Activated CD4-positive, alpha-beta T cell treated with anti-CD3 and anti-CD28 coated beads, Interleukin-2, amount 50 U/mL, for 16 hours (primary cell): Measurements from ENCODE around the gene SIM2.

Experiments used
- DNase-seq: peaks from one replicate; pipeline ENCODE4 v3.0.0-alpha.2; 2020

The SIM2 gene

DNA sequence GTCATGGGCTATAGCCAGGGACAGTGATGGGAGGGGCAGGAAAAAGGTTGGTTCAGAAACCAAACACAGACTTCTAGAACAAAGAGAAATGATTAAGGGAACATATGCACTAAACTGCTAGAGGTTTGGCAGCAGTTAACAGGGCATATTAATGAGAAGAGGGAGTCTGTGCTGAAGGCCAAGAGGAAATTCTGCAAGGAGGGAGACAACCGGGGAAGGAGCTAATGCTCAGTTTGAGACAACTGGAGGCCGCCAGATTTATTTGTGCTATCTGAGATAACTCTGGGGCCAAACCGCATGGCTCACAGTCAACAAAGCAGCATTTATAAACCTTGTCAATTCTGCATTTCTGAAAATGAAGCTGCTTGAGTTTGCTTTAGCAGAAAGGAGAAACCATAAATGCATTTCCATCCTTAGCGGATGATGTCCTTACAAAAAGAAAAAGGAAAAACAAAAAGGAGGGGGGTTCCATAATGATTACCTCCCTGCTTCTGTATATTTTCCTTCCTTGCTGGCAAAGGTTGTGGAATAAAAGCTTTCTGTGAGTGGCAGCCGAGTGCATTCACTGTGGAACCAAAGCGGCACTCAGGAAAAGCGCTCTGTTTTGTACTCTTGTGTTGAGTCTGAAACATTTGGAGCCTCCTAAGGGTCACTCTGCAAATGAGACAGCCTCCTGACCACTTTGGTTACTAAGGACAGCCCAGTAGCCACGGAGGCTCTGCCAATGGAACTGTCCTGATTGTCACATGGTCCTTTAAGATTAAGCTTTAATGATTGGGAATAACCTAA, 70.3 kb downstream of the SIM2 start:
- no peak for DNase-seq

GRCh38 chr21:36773117-36773516, 74.2 kb downstream of the SIM2 start:
- DNase-seq: no peak

GRCh38 chr21:36773995-36774394, 75.1 kb downstream of the SIM2 start:
- no peak for DNase-seq

- DNase-seq: no peak
These were observed 78.2 kb downstream of the SIM2 start for GRCh38 chr21:36776981-36777617.

DNA sequence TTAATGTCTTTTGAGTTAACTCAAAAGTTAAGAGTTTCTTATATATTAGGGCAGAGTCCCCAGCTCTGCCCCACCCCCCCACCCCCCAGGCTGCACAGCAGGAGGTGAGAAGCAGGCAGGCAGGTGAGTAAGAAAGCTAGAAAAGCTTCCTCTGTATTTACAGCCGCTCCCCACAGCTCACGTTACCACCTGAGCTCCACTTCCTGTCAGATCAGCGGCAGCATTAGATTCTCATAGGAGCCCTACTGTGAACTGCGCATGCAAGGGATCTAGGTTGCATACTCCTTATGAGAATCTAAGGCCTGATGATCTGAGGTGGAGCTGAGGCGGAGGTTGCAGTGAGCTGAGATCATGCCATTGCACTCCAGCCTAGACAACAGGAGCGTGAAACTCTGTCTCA, 81.9 kb downstream of the SIM2 start:
- no peak for DNase-seq

DNA sequence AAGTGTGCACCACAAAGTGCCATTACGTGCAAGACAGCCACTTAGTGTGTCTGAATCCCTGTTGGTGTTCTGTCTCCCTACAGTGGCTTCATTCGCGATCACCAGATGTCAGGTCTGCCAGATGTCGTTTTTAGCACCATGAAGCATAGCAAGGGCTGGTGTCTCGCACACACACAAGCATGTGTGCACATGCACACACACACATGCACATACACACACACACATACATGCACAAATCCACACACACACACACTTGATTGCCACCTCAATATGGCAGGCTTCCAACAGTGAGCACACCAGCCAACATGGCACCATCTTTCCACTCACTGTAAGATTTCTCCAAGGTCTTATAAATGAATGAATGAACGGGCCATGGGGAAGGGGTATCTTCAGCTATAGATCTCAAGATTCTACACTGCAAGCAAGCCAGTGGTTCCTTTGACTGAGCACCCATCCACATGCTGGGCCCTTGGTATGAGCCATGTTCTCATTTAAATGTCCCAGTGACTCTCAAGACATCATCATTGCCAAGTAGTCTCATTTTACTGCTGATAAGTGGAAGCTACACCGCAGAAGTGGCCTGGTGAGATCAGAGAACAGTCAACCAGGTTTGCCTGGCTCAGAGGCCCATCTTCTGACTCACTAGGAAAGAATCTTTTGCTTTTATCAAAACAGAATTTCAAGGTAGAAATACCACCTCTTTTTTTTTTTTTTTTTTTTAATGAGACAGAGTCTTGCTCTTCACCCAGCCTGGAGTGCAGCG, 84.9 kb downstream of the SIM2 start:
- DNase-seq: no peak

DNA sequence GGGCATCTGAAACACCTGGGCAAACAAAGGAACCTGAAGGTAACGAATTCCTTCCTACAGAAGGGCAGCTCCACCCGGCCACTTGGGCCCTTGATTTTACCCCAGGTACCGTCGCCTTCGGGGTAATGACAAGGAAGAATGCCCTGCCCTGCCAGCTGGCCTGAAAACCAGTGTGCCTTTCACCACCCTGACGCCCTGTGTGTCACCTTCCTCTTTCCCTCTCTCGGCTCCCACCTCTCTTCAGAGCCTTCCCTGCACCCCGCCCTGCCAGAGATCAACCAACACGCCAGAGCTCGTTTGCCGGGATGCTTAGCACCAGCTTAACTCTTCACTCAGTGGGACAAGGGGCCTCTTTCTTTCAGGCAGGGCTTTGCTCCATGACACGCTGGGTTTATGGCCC, 86.0 kb downstream of the SIM2 start:
- DNase-seq: no peak

DNA sequence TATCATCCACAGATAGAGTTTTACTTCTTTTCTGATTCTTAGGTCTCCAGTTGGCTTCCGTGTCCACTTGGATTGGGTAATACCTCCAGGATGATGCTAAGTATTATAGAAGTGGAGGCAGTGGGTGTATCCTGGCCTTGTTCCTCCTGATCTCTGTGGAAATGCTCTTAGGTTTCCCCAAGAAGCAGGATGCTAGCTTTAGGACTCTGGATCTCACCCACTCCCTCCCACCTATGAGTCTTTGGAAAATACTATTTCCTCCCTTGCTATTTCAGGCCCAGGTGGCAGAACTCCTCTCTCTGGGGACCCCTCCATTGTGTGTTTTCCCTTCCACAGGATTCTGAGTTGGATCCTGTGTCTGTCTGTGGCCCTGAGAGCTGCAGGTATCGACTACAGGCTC, 86.7 kb downstream of the SIM2 start:
- DNase-seq: no peak

GRCh38 chr21:36786186-36786585, 87.3 kb downstream of the SIM2 start:
- DNase-seq: no peak

- DNase-seq: no peak
These were observed 89.3 kb downstream of the SIM2 start for GRCh38 chr21:36788120-36788638.

DNA sequence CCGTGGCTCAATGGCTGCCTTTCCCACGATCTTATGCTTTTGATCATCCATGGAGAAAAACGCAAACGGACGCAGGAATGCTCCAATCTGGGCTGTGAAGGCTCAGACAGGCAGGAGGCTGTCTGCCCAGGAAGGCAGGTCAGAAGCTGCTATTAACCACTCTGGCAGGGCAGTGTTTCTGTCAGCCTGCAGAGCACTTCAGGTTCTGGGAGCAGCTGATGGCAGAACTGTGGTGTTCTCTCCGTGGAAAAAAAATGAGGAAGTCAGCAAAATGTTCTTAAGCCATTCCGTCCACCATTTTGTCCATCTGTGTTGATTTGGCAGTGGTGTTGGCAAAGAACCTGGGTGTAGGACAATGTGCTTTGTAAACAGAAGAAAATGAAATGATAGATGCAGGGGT, 91.7 kb downstream of the SIM2 start:
- no peak for DNase-seq

DNA sequence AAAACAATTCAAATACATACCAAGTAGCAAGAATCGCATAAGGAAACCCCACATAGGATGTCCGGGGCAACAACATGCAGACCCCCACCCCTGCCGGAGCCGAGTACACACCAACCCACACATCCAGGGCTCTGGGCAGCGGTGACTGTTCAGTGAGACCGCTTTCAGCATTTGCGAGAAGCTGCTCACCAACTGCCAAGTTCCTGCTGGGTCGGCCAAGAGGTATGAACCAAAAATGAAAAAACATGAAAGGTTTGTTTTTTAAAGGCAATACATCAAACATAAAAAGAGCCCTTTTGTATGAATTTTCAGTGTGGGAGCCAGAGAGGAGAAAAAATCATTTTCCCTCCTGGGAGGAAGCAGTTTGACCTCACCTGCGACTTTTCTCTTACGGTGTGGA, 92.3 kb downstream of the SIM2 start:
- DNase-seq: no peak

DNA sequence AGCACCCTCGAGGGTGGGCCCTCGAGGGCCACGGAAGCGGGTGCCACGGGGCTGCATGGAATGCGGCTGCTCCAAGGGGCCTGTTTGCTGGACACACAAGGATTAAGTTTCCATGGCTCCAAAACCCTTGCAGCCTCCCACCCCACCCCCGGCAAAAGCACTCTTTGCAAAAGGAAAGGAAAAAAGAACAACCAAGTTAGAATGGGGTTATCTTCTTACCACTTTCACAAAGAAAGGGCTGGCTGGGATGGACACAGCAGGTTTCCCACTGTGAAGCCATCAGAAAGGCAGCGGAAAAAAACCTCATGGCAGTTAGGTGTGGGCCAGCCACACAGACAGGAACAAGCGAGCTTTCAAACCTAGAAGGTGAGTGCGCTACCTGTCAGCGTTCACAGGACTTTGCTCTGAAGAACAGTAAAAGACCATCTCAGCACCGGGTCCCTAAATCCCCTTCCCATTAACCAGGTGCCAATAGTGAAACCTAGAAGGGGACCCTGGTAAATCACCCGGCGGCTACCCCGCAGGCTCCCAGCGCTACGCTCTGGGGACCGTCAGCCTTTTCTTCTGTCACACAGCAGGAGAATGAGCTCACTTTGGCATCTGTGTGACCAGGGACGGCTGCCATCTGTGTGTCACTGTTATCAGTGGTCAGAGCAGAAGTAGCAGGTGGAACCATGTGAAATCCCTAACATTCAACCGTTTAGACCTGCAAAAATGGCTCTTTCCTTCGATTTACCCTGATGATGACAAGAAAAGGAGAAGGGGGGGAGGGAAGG, 93.0 kb downstream of the SIM2 start:
- DNase-seq: no peak

- no peak for DNase-seq
These were observed 93.6 kb downstream of the SIM2 start for GRCh38 chr21:36792505-36792967.

GRCh38 chr21:36796070-36796469, 97.2 kb downstream of the SIM2 start:
- DNase-seq: no peak

GRCh38 chr21:36798491-36798890, 99.6 kb downstream of the SIM2 start:
- no peak for DNase-seq
